Omental fat pad (tissue), 4 donors: ENCODE results near the gene TFE3. TPM values are rescaled to one million over a fixed set of nuclear protein-coding genes. Genes with fewer than 3 reads are reported as not detected.

Experiments used
- ATAC-seq: fragments of 150-250 bp; one replicate; pipeline ENCODE4 v1.9.1; 2016; ENCODE audit warnings: mild to moderate bottlenecking, moderate library complexity; ENCODE audit not compliant: low FRiP score
- DNase-seq: peaks from one replicate; pipeline ENCODE4 v3.0.0-alpha.2; 2019; ENCODE audit warnings: low spot score
- CTCF ChIP-seq, 3 donors: fragments of 450-650 bp; IDR thresholded peaks; one replicate each; pipeline ENCODE4 v1.5.1; 2016 to 2017; ENCODE audit warnings: antibody characterized with exemption in 3 of 3, mild to moderate bottlenecking in 3 of 3, moderate library complexity in 2 of 3
- total RNA-seq, 4 donors: library from RNA; depleted of rRNA; stranded (reverse); fragments of >200 nt; gene quantifications; one replicate each; pipeline ENCODE4 v1.1.0, GENCODE V29; 2016

Gene TFE3
- total RNA-seq, 4 donors from 2014 or later: 89.8 to 124 (median 116) TPM

- DNase-seq: no peak
- no peak for ATAC-seq
- peak in 1 of 3 donors; percentile 4 for TF ChIP-seq CTCF (IDR thresholded peaks at IDR 0.05)
Observed at GRCh38 chrX:49043987-49044281, 777 bp upstream of the TFE3 start.

- no peak for ATAC-seq
- TF ChIP-seq CTCF (IDR thresholded peaks at IDR 0.05): no peak
- DNase-seq: no peak
Observed at GRCh38 chrX:49042581-49043219, 457 bp downstream of the TFE3 start.

GRCh38 chrX:49041744-49042580 lies 1.2 kb downstream of the TFE3 start:
- DNase-seq: no peak
- no peak for ATAC-seq
- no peak for TF ChIP-seq CTCF (IDR thresholded peaks at IDR 0.05)

- TF ChIP-seq CTCF (IDR thresholded peaks at IDR 0.05): no peak
Observed at GRCh38 chrX:49040376-49040955, 2.7 kb downstream of the TFE3 start.

GRCh38 chrX:49039598-49040375 lies 3.4 kb downstream of the TFE3 start:
- ATAC-seq: peak; percentile 45
- DNase-seq: no peak
- no peak for TF ChIP-seq CTCF (IDR thresholded peaks at IDR 0.05)

More at GRCh38 chrX:49040376-49040955, 2.7 kb downstream of the TFE3 start:
- ATAC-seq (no peak), DNase-seq (no peak)

- DNase-seq (no peak), ATAC-seq (peak; percentile 15)
- TF ChIP-seq CTCF (IDR thresholded peaks at IDR 0.05): no peak
Observed at GRCh38 chrX:49037883-49038475, 5.2 kb downstream of the TFE3 start.
